IMR-90 (cell line): ENCODE measurements around the gene GPR39. TPM values are rescaled to one million over a fixed set of nuclear protein-coding genes. Genes with fewer than 3 reads are reported as not detected.

ENCODE experiments used
- ATAC-seq: fragments of 200-7000 bp; cut with Tn5 transposase; 2 replicates; pipeline ENCODE4 v1.9.1; 2020; ENCODE audit warnings: low read depth, mild to moderate bottlenecking, moderate library complexity
- BruUV-seq: library from RNA; stranded (reverse); fragments of 400-500 nt; replicated peaks from 2 replicates; lab custom pipeline; 2021; lab: Mats Ljungman, UMichigan
- CTCF ChIA-PET: fragments of 300-600 bp; formaldehyde crosslinking; extraction: SDS; loops from one replicate; lab custom pipeline; 2021; ENCODE audit warnings: antibody characterized with exemption; lab: Yijun Ruan, JAX
- POLR2A ChIA-PET: fragments of 300-600 bp; sonication (Branson Sonifier 250); formaldehyde crosslinking; loops from one replicate; lab custom pipeline; 2022; ENCODE audit warnings: antibody characterized with exemption; ENCODE audit not compliant: unreplicated experiment; lab: Charles Lee
- DNase-seq: peaks from one replicate; pipeline ENCODE4 v3.0.0; 2013
- H2AFZ ChIP-seq: replicated peaks from 2 replicates; pipeline ENCODE3; 2013; ENCODE audit warnings: low read length, mild to moderate bottlenecking; ENCODE audit not compliant: poor library complexity
- H2AK5ac ChIP-seq: 2 replicates; pipeline ENCODE4 v1.6.1; 2013; ENCODE audit warnings: low read depth, low read length, inconsistent platforms
- H2AK9ac ChIP-seq: replicated peaks from 2 replicates; pipeline ENCODE3; 2013; ENCODE audit warnings: mild to moderate bottlenecking, low read depth, low read length, moderate library complexity; ENCODE audit not compliant: poor library complexity
- H2BK120ac ChIP-seq: 2 replicates; pipeline ENCODE4 v1.6.1; 2013; ENCODE audit warnings: low read depth, low read length, inconsistent platforms
- H2BK15ac ChIP-seq: 3 replicates; pipeline ENCODE4 v1.6.1; 2013; ENCODE audit warnings: low read depth, low read length, inconsistent platforms
- H2BK20ac ChIP-seq: 2 replicates; pipeline ENCODE4 v1.6.1; 2013; ENCODE audit warnings: low read depth, mild to moderate bottlenecking, inconsistent platforms, low read length, moderate library complexity
- H2BK5ac ChIP-seq: 2 replicates; pipeline ENCODE4 v1.6.1; 2013; ENCODE audit warnings: mild to moderate bottlenecking, low read depth, low read length, inconsistent platforms; ENCODE audit not compliant: poor library complexity, severe bottlenecking
- H3K14ac ChIP-seq: replicated peaks from 2 replicates; pipeline ENCODE4 v1.6.1; 2013; ENCODE audit warnings: low read depth, low read length, inconsistent platforms
- H3K18ac ChIP-seq: 2 replicates; pipeline ENCODE4 v1.6.1; 2013; ENCODE audit warnings: low read depth, low read length, control low read depth
- H3K23ac ChIP-seq: 2 replicates; pipeline ENCODE4 v1.6.1; 2013; ENCODE audit warnings: low read depth, low read length, inconsistent platforms
- H3K27ac ChIP-seq: 2 replicates; pipeline ENCODE4 v1.5.1; 2013; ENCODE audit warnings: mild to moderate bottlenecking, control low read depth, low read length; ENCODE audit not compliant: insufficient read depth
- H3K27me3 ChIP-seq: 2 replicates; pipeline ENCODE4 v1.6.1; 2013; ENCODE audit warnings: low read length; ENCODE audit not compliant: control insufficient read depth, insufficient read depth
- H3K36me3 ChIP-seq: 2 replicates; pipeline ENCODE4 v1.6.1; 2013; ENCODE audit warnings: low read length, mixed read lengths; ENCODE audit not compliant: control insufficient read depth, insufficient read depth
- H3K4ac ChIP-seq: 2 replicates; pipeline ENCODE4 v1.6.1; 2013; ENCODE audit warnings: low read depth, low read length, inconsistent platforms
- H3K4me1 ChIP-seq: 2 replicates; pipeline ENCODE4 v1.6.1; 2013; ENCODE audit warnings: low read length, mixed read lengths; ENCODE audit not compliant: control insufficient read depth, insufficient read depth
- H3K4me2 ChIP-seq: 2 replicates; pipeline ENCODE4 v1.6.1; 2013; ENCODE audit warnings: low read depth, mild to moderate bottlenecking, control low read depth, low read length, moderate library complexity
- H3K4me3 ChIP-seq: 2 replicates; pipeline ENCODE4 v1.5.1; 2013; ENCODE audit warnings: low read depth, mild to moderate bottlenecking, control low read depth, low read length, moderate library complexity; ENCODE audit not compliant: insufficient read depth
- H3K56ac ChIP-seq: 2 replicates; pipeline ENCODE4 v1.6.1; 2013; ENCODE audit warnings: low read length, inconsistent platforms; ENCODE audit not compliant: insufficient read depth; ENCODE audit errors: extremely low read depth
- H3K79me1 ChIP-seq, 2 experiments: 2 replicates each; pipeline ENCODE4 v1.6.1; 2013; ENCODE audit warnings: low read length in 2 of 2, inconsistent platforms in 1 of 2, low read depth in 1 of 2
- H3K9ac ChIP-seq: 2 replicates; pipeline ENCODE4 v1.6.1; 2013; ENCODE audit warnings: low read depth, low read length, control low read depth
- H3K9me1 ChIP-seq: 2 replicates; pipeline ENCODE4 v1.6.1; 2013; ENCODE audit warnings: low read length, inconsistent platforms; ENCODE audit not compliant: insufficient read depth
- H3K9me3 ChIP-seq: 2 replicates; pipeline ENCODE4 v1.6.1; 2013; ENCODE audit warnings: low read length; ENCODE audit not compliant: control insufficient read depth, insufficient read depth
- H4K20me1 ChIP-seq: 2 replicates; pipeline ENCODE4 v1.6.1; 2013; ENCODE audit warnings: low read length, inconsistent platforms; ENCODE audit not compliant: insufficient read depth
- H4K5ac ChIP-seq: 2 replicates; pipeline ENCODE4 v1.6.1; 2013; ENCODE audit warnings: mild to moderate bottlenecking, low read depth, low read length, control low read depth
- H4K8ac ChIP-seq, 2 experiments: 2 replicates each; pipeline ENCODE4 v1.6.1; 2013; ENCODE audit warnings: low read depth in 2 of 2, low read length in 2 of 2, control low read depth in 1 of 2, inconsistent platforms in 1 of 2
- H4K91ac ChIP-seq: 2 replicates; pipeline ENCODE4 v1.6.1; 2013; ENCODE audit warnings: low read depth, low read length, inconsistent platforms; ENCODE audit not compliant: insufficient read depth
- CHD1 ChIP-seq: IDR thresholded peaks from 2 replicates; pipeline ENCODE4 v1.6.1; 2012; ENCODE audit warnings: low read depth, low read length, improper control_type of control experiment
- FOS ChIP-seq: fragments of 150-350 bp; IDR thresholded peaks from 2 replicates; pipeline ENCODE4 v1.6.1; 2016; ENCODE audit warnings: low read depth, low read length
- MAFK ChIP-seq: IDR thresholded peaks from 2 replicates; pipeline ENCODE4 v1.6.1; 2012; ENCODE audit warnings: low read depth, low read length, improper control_type of control experiment
- RFX5 ChIP-seq: IDR thresholded peaks from 2 replicates; pipeline ENCODE4 v1.8.0; 2012; ENCODE audit warnings: low read depth, mild to moderate bottlenecking, low read length, moderate library complexity
- SMC3 ChIP-seq: fragments of 150-350 bp; IDR thresholded peaks from 2 replicates; pipeline ENCODE4 v1.6.1; 2016; ENCODE audit warnings: low read depth, mild to moderate bottlenecking, antibody characterized with exemption, low read length, moderate library complexity
- WGBS, 2 experiments: methylation state at CpG; one replicate each; pipeline versions ENCODE4 v1.1.5 to v1.1.7; 2013; ENCODE audit warnings: missing lambda C conversion rate in 2 of 2; ENCODE audit not compliant: insufficient read length in 1 of 2; ENCODE audit errors: extremely low coverage in 2 of 2; 5-methylcytosine and 5-hydroxymethylcytosine counted together
- dilution Hi-C: fragments of 300-500 bp; cut with HindIII; formaldehyde crosslinking; loops from one replicate; pipeline ENCODE4 v1.14.3; 2018; ENCODE audit warnings: low sequenced_read_pairs; ENCODE audit not compliant: unreplicated experiment
- in situ Hi-C: fragments of 300-500 bp; cut with MboI; formaldehyde crosslinking; loops from 3 replicates; pipeline ENCODE4 v1.14.3; 2019; ENCODE audit warnings: low sequenced_read_pairs, inconsistent platforms, mixed read lengths
- intact Hi-C: fragments of 100-400 bp; cut with micrococcal nuclease; formaldehyde crosslinking; loops from 2 replicates; pipeline ENCODE4 v1.10.0; 2022
- polyA plus RNA-seq, 3 experiments: library from polyadenylated mRNA; depleted of rRNA; stranded (reverse); fragments of >200 nt; gene quantifications; 2 replicates each; pipeline ENCODE4 v1.2.3, GENCODE V29; 2012; ENCODE audit warnings: low replicate concordance in 1 of 3
- total RNA-seq: library from RNA; depleted of rRNA; stranded (reverse); fragments of >200 nt; gene quantifications from 2 replicates; pipeline ENCODE4 v1.2.3, GENCODE V29; 2012
- TF ChIP-seq, protein P1 (sequence below): fragments of 150-350 bp; IDR thresholded peaks from 2 replicates; pipeline ENCODE4 v1.6.1; 2017; ENCODE audit warnings: mild to moderate bottlenecking, antibody characterized with exemption, low read length, low read depth
- TF ChIP-seq, protein P2 (sequence below): conservative IDR thresholded peaks from 2 replicates; pipeline ENCODE4 v1.5.1; 2012; ENCODE audit warnings: mild to moderate bottlenecking, low read depth, low read length, improper control_type of control experiment

GPR39 gene
- total and polyA plus RNA-seq, 2 of the 4 experiments (the other 2 are of a cell fraction) = 4.4 to 9.0 TPM

DNA sequence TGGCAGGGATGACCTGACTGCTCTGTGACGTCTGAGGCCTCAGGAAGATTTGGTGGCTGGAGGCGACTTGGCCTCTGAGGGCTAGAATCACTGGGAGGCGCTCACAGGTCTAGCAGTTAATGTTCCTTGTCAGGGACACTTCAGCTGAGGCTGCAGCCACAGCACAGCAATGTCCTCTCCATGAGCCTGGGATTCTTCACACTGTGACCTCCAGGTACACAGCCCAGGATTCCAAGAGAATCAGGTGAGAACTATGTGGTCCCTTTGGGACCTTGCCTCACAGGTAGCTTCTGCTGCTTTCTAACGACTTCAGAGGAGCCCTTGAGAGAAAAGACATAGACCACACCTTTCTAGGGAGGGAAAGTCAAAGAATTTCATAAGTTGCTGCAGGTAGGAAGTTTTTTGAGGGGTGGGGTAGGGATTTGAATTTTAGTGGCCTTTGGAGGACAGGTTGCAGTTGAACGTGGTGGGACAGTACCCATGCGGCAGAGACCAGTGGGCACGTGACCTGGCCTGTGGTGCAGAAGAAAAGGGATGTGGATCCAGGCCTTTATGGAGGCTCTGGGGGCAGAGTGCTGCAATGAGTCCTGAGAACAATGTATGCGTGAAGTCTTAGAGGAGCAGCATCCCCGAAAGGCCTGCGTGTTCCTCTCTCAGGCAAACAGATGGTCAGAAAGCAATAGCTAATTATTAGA is 167.2 kb downstream of the GPR39 start:
- POLR2A ChIA-PET = no interaction called here
- H2BK120ac ChIP-seq = no peak overlapping the region
- no peak overlapping the region for H4K8ac ChIP-seq
- H4K5ac ChIP-seq = no peak overlapping the region
- H3K18ac ChIP-seq = no peak overlapping the region
- H3K36me3 ChIP-seq = no peaks in the 10 kb centered on the region
- H2BK20ac ChIP-seq = no peak overlapping the region
- CTCF ChIA-PET = interaction anchor here (0.6 to 0.8 kb wide), 2 partner anchors 13 to 36 kb away, joined by 3 to 4 read pairs; no protein-coding TSS in a partner anchor
- no peak overlapping the region for H2BK15ac ChIP-seq
- no peak overlapping the region for H3K4me2 ChIP-seq
- peaks cover 3% of the 10 kb centered on the region for H3K4me1 ChIP-seq
- no peak overlapping the region for H3K56ac ChIP-seq
- ATAC-seq = no peak
- H4K91ac ChIP-seq = no peak overlapping the region
- no peaks in the 10 kb centered on the region for H4K20me1 ChIP-seq
- no TSS peak for BruUV-seq
- H2AK9ac ChIP-seq = no peak overlapping the region
- in situ Hi-C loops = no loop called here
- no peak overlapping the region for H3K14ac ChIP-seq
- H2AFZ ChIP-seq = no peak overlapping the region
- H3K27me3 ChIP-seq = peaks cover 20% of the 10 kb centered on the region
- H3K9ac ChIP-seq = no peak overlapping the region
- no peak overlapping the region for H3K4me3 ChIP-seq
- intact Hi-C loops = no loop called here
- no peak overlapping the region for H2AK5ac ChIP-seq
- no peak overlapping the region for H3K27ac ChIP-seq
- no peak overlapping the region for H2BK5ac ChIP-seq
- H3K4ac ChIP-seq = no peak overlapping the region
- TF ChIP-seq CHD1 = no peak
- TF ChIP-seq SMC3 = no peak
- TF ChIP-seq, protein P1, sequence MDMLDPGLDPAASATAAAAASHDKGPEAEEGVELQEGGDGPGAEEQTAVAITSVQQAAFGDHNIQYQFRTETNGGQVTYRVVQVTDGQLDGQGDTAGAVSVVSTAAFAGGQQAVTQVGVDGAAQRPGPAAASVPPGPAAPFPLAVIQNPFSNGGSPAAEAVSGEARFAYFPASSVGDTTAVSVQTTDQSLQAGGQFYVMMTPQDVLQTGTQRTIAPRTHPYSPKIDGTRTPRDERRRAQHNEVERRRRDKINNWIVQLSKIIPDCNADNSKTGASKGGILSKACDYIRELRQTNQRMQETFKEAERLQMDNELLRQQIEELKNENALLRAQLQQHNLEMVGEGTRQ = no peak
- TF ChIP-seq, protein P2, sequence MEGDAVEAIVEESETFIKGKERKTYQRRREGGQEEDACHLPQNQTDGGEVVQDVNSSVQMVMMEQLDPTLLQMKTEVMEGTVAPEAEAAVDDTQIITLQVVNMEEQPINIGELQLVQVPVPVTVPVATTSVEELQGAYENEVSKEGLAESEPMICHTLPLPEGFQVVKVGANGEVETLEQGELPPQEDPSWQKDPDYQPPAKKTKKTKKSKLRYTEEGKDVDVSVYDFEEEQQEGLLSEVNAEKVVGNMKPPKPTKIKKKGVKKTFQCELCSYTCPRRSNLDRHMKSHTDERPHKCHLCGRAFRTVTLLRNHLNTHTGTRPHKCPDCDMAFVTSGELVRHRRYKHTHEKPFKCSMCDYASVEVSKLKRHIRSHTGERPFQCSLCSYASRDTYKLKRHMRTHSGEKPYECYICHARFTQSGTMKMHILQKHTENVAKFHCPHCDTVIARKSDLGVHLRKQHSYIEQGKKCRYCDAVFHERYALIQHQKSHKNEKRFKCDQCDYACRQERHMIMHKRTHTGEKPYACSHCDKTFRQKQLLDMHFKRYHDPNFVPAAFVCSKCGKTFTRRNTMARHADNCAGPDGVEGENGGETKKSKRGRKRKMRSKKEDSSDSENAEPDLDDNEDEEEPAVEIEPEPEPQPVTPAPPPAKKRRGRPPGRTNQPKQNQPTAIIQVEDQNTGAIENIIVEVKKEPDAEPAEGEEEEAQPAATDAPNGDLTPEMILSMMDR = no peak
- TF ChIP-seq RFX5 = no peak
- TF ChIP-seq FOS = no peak
- TF ChIP-seq MAFK = no peak
- dilution Hi-C loops = no loop called here
- H3K23ac ChIP-seq = no peak overlapping the region
- H3K79me1 ChIP-seq = no peaks in the 10 kb centered on the region
- H3K9me3 ChIP-seq = no peaks in the 10 kb centered on the region
- no peaks in the 10 kb centered on the region for H3K9me1 ChIP-seq
- WGBS, 2 experiments = 84% methylated on average over 5 of the region's 10 CpGs; no CpG with 5 or more reads in 1 of the 2 experiments
- DNase-seq = no peak
